K562 (cell line): ENCODE data around the gene ZNF689. TPM values are rescaled to one million over a fixed set of nuclear protein-coding genes. Genes with fewer than 3 reads are reported as not detected.
A peak's percentile ranks its signal among the peaks of the same experiment; 100 is the strongest.

Experiments used
- ARNT ChIP-seq, 2 experiments: fragments of 450-650 bp; IDR thresholded peaks; 2 replicates each; pipeline ENCODE4 v1.6.1; 2016; ENCODE audit warnings: mild to moderate bottlenecking in 1 of 2
- BMI1 ChIP-seq: fragments of 150-350 bp; IDR thresholded peaks from 2 replicates; pipeline ENCODE4 v1.6.1; 2014; ENCODE audit warnings: low read length
- CHD2 ChIP-seq: IDR thresholded peaks from 2 replicates; pipeline ENCODE4 v1.6.1; 2011; ENCODE audit warnings: low read depth, low read length
- CSDE1 ChIP-seq, 2 experiments: fragments of 450-650 bp; IDR thresholded peaks; 2 replicates each; pipeline ENCODE4 v1.6.1; 2016; ENCODE audit warnings: mild to moderate bottlenecking in 1 of 2
- E2F4 ChIP-seq: sonication (generic); formaldehyde crosslinking; IDR thresholded peaks from 2 replicates; pipeline ENCODE4 v1.8.0; 2022; ENCODE audit warnings: mild to moderate bottlenecking, low read depth, missing genetic modification reagents
- ELF2 ChIP-seq: fragments of 250-450 bp; sonication (Bioruptor Pico); IDR thresholded peaks from 2 replicates; pipeline ENCODE4 v1.5.0; 2021; ENCODE audit warnings: mild to moderate bottlenecking
- HDAC1 ChIP-seq, 2 experiments: fragments of 450-650 bp; IDR thresholded peaks; 2 replicates each; pipeline ENCODE4 v1.6.1; 2016 to 2017; ENCODE audit warnings: inconsistent platforms in 1 of 2, mild to moderate bottlenecking in 1 of 2, moderate library complexity in 1 of 2
- HDGF ChIP-seq: fragments of 450-650 bp; IDR thresholded peaks from 2 replicates; pipeline ENCODE4 v1.6.1; 2016
- MNT ChIP-seq, 2 experiments: fragments of 450-650 bp; conservative IDR thresholded peaks; 2 replicates each; pipeline ENCODE4 v1.6.1; 2017; ENCODE audit warnings: mild to moderate bottlenecking in 2 of 2, moderate library complexity in 2 of 2
- MTA3 ChIP-seq: fragments of 450-650 bp; formaldehyde crosslinking; IDR thresholded peaks from 2 replicates; pipeline ENCODE4 v1.6.1; 2017; ENCODE audit warnings: mild to moderate bottlenecking, borderline replicate concordance
- NKRF ChIP-seq: fragments of 450-650 bp; IDR thresholded peaks from 2 replicates; pipeline ENCODE4 v1.6.1; 2016; ENCODE audit warnings: borderline replicate concordance
- PKNOX1 ChIP-seq: fragments of 450-650 bp; IDR thresholded peaks from 2 replicates; pipeline ENCODE4 v1.6.1; 2016
- PURB ChIP-seq: sonication (generic); formaldehyde crosslinking; IDR thresholded peaks from 2 replicates; pipeline ENCODE4 v1.9.0; 2021; ENCODE audit warnings: low read depth, mild to moderate bottlenecking, missing genetic modification reagents
- RBM14 ChIP-seq: fragments of 200-400 bp; formaldehyde crosslinking; IDR thresholded peaks from 2 replicates; pipeline ENCODE4 v1.6.1; 2018; ENCODE audit warnings: low read depth, mild to moderate bottlenecking, low read length, moderate library complexity, borderline replicate concordance; ENCODE audit not compliant: insufficient read depth
- SAP30 ChIP-seq: fragments of 200-600 bp; sonication (generic); IDR thresholded peaks from 2 replicates; pipeline ENCODE4 v1.6.1; 2012; ENCODE audit warnings: borderline replicate concordance, low read depth, mild to moderate bottlenecking, moderate library complexity, low read length, control low read depth, inconsistent platforms; ENCODE audit not compliant: insufficient read depth, poor library complexity, severe bottlenecking
- SIN3B ChIP-seq: fragments of 450-650 bp; IDR thresholded peaks from 2 replicates; pipeline ENCODE4 v1.6.1; 2017; ENCODE audit warnings: low read depth, mild to moderate bottlenecking, moderate library complexity
- SPI1 ChIP-seq: IDR thresholded peaks from 2 replicates; pipeline ENCODE4 v1.6.1; 2011; ENCODE audit warnings: low read depth, low read length, control low read depth, borderline replicate concordance
- SREBF1 ChIP-seq: fragments of 150-350 bp; IDR thresholded peaks from 2 replicates; pipeline ENCODE4 v1.6.1; 2014; ENCODE audit warnings: antibody characterized with exemption, low read depth, low read length, borderline replicate concordance
- YY1 ChIP-seq, 3 experiments: IDR thresholded peaks; 2 replicates each; pipeline ENCODE4 v1.6.1; 2011; ENCODE audit warnings: low read length in 2 of 3, mild to moderate bottlenecking in 2 of 3, moderate library complexity in 2 of 3, borderline replicate concordance in 1 of 3, control low read depth in 1 of 3, low read depth in 1 of 3; ENCODE audit not compliant: insufficient read depth in 3 of 3, insufficient replicate concordance in 2 of 3, control insufficient read depth in 1 of 3, insufficient read length in 1 of 3; ENCODE audit errors: extremely low read depth in 1 of 3
- ZFP36 ChIP-seq: fragments of 150-350 bp; IDR thresholded peaks from 2 replicates; pipeline ENCODE4 v1.6.1; 2018; ENCODE audit warnings: low read length, low read depth; ENCODE audit not compliant: partially characterized antibody
- ZNF384 ChIP-seq: IDR thresholded peaks from 2 replicates; pipeline ENCODE4 v1.6.1; 2012; ENCODE audit warnings: low read depth, low read length, improper control_type of control experiment
- polyA plus RNA-seq, 8 experiments: library from polyadenylated mRNA; depleted of rRNA in 4 of 8; stranded (reverse) in 5 of 8; unstranded in 3 of 8; fragments of >200 nt; fragmentation: Nextera tagmentation in 2 of 8; fragmentation: Illumina TruSeq in 1 of 8; extraction: Ambion mirVana in 2 of 8; extraction: Trizol in 1 of 8; gene quantifications; 2 replicates each; pipeline versions ENCODE4 v1.2.1 to v1.2.3, GENCODE V29; 2011 to 2014; ENCODE audit warnings: inconsistent platforms in 1 of 8, missing spikeins in 1 of 8
- total RNA-seq, 7 experiments: library from RNA; depleted of rRNA in 6 of 7; stranded (reverse); fragments of >200 nt in 6 of 7; fragmentation: Illumina TruSeq in 2 of 7; extraction: Trizol in 2 of 7; gene quantifications; 2 replicates each; pipeline versions ENCODE4 v1.2.1 to v1.2.3, GENCODE V29; 2011 to 2021; ENCODE audit warnings: low replicate concordance in 1 of 7

ZNF689 gene
- total and polyA plus RNA-seq, 9 of the 15 experiments (the other 6 are each of a cell fraction or from before 2014, with no cell fraction given), result 5.4 to 15.4 (median 10.8) TPM

- TF ChIP-seq HDAC1 (IDR thresholded peaks at IDR 0.05) (peak in 1 of 2 experiments; percentile 23; a peak in 1 of 4 replicates), HDGF (no peak), SAP30 (peak; percentile 74), E2F4 (CRISPR knock-in tag) (peak; percentile 93; the same call in 1 of the 2 replicates), SREBF1 (no peak), ELF2 (CRISPR knock-in tag) (peak; percentile 85), NKRF (peak; percentile 47; the same call in 1 of the 2 replicates), PKNOX1 (peak; percentile 52), ZFP36 (no peak), SIN3B (0 out of 2 replicates have a peak, but pooled peaks have one; percentile 30), ARNT (IDR thresholded peaks at IDR 0.05) (0 out of 4 replicates have a peak, but pooled peaks of 1 of the 2 experiments have one; percentile 42), MNT (conservative IDR thresholded peaks at IDR 0.05) (peak; percentile 19 to 67), SPI1 (no peak), MTA3 (peak; percentile 97), CHD2 (peak; percentile 94), ZNF384 (peak; percentile 51; the same call in 1 of the 2 replicates), CSDE1 (IDR thresholded peaks at IDR 0.05) (no peak), BMI1 (no peak), PURB (CRISPR knock-in tag) (no peak), RBM14 (peak; percentile 98; the same call in 1 of the 2 replicates), YY1 (IDR thresholded peaks at IDR 0.05; ENCODE audit: borderline replicate concordance in 1 of 3, control insufficient read depth in 1 of 3, extremely low read depth in 1 of 3, insufficient read depth in 3 of 3, insufficient read length in 1 of 3, insufficient replicate concordance in 2 of 3, low read depth in 1 of 3, low read length in 2 of 3) (peak; percentile 98 to 100 (median 99))
Observed at GRCh38 chr16:30609926-30610839, at the start of gene ZNF689 (continued).
